ENCODE results near the gene C4orf50. TPM values are rescaled to one million over a fixed set of nuclear protein-coding genes. Genes with fewer than 3 reads are reported as not detected.

Gene C4orf50
- total and polyA plus RNA-seq, 2 of the 13 experiments (the other 11 are each of a cell fraction or from before 2014, with no cell fraction given) = not detected

- in situ Hi-C loops (cut with HindIII; ENCODE audit: extremely low pct_ligation_motif_present, low pct_unique_long_range_greater_than_20kb) = no loop called here
- TF ChIP-seq ZNF253 (CRISPR knock-in tag; IDR thresholded peaks at IDR 0.05; ENCODE audit: borderline replicate concordance) = no peak
- TF ChIP-seq SIX1 (CRISPR knock-in tag; IDR thresholded peaks at IDR 0.05; ENCODE audit: borderline replicate concordance) = no peak
- TF ChIP-seq ZNF572 (CRISPR knock-in tag; IDR thresholded peaks at IDR 0.05) = no peak
- TF ChIP-seq LBX2 (CRISPR knock-in tag; IDR thresholded peaks at IDR 0.05; ENCODE audit: borderline replicate concordance) = no peak
- TF ChIP-seq NR2F2 (IDR thresholded peaks at IDR 0.05; ENCODE audit: borderline replicate concordance, low read depth) = no peak
- no peak for TF ChIP-seq U2AF1 (optimal IDR thresholded peaks at IDR 0.05; ENCODE audit: low read depth, low read length)
- TF ChIP-seq ZNF775 (CRISPR knock-in tag; IDR thresholded peaks at IDR 0.05; ENCODE audit: borderline replicate concordance) = no peak
- TF ChIP-seq, protein P1, sequence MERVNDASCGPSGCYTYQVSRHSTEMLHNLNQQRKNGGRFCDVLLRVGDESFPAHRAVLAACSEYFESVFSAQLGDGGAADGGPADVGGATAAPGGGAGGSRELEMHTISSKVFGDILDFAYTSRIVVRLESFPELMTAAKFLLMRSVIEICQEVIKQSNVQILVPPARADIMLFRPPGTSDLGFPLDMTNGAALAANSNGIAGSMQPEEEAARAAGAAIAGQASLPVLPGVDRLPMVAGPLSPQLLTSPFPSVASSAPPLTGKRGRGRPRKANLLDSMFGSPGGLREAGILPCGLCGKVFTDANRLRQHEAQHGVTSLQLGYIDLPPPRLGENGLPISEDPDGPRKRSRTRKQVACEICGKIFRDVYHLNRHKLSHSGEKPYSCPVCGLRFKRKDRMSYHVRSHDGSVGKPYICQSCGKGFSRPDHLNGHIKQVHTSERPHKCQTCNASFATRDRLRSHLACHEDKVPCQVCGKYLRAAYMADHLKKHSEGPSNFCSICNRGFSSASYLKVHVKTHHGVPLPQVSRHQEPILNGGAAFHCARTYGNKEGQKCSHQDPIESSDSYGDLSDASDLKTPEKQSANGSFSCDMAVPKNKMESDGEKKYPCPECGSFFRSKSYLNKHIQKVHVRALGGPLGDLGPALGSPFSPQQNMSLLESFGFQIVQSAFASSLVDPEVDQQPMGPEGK (CRISPR knock-in tag; IDR thresholded peaks at IDR 0.05) = no peak
- TF ChIP-seq REL (CRISPR knock-in tag; conservative IDR thresholded peaks at IDR 0.05) = no peak
- no peak for TF ChIP-seq MED1 (CRISPR knock-in tag; IDR thresholded peaks at IDR 0.05)
- no peak for TF ChIP-seq NFIC (IDR thresholded peaks at IDR 0.05; ENCODE audit: low read length)
- no peak for TF ChIP-seq ZNF713 (CRISPR knock-in tag; IDR thresholded peaks at IDR 0.05)
Observed at GRCh38 chr4:5967783-5968182, 50.4 kb downstream of the C4orf50 start.

More at GRCh38 chr4:5967783-5968182, 50.4 kb downstream of the C4orf50 start:
- ATAC-seq (no peak), FAIRE-seq (no peak), DNase-seq (ENCODE audit: low spot score) (no peak)
- no TSS peak for BruUV-seq (replicated peaks)
- ChIA-PET POLR2A (no interaction called here), CTCF (ENCODE audit: low intra/inter-chr PET ratio, low total read pairs) (no interaction called here)
- no peaks in the 10 kb centered on the region for H4K20me1 ChIP-seq (ENCODE audit: insufficient read depth, low read length)
- peaks cover 10 to 65% of the 10 kb centered on the region in 2 experiments; a peak in 4 of 5 replicates for H3K27me3 ChIP-seq (ENCODE audit: control insufficient read depth in 1 of 2, insufficient read depth in 2 of 2, low read length in 2 of 2)
- H3K4me3 ChIP-seq (replicated peaks in 1 of 3; ENCODE audit: insufficient read depth in 1 of 3, low read depth in 2 of 3, low read length in 3 of 3) = no peak overlapping the region
- no peak overlapping the region for H3K4me2 ChIP-seq (ENCODE audit: low read depth, low read length)
- H3K79me2 ChIP-seq (ENCODE audit: insufficient read depth, low read length) = no peaks in the 10 kb centered on the region
- intact Hi-C loops (cut with micrococcal nuclease; ENCODE audit: unreplicated experiment) = no loop called here
- WGBS (ENCODE audit: low lambda C conversion rate) = 100% methylated on average over 1 of the region's 6 CpGs
- H3K4me1 ChIP-seq (ENCODE audit: insufficient read depth, low read length) = no peaks in the 10 kb centered on the region
- H3K27ac ChIP-seq (ENCODE audit: extremely low read length, insufficient read depth, low read length) = no peak overlapping the region
- H3K9ac ChIP-seq (ENCODE audit: insufficient read depth, low read depth, low read length) = no peak overlapping the region
- no peak overlapping the region for H2AFZ ChIP-seq (ENCODE audit: low read length)
- H3K9me3 ChIP-seq (ENCODE audit: low read length) = no peaks in the 10 kb centered on the region
- no peaks in the 10 kb centered on the region for H3K36me3 ChIP-seq (replicated peaks in 1 of 2; ENCODE audit: control insufficient read depth in 1 of 2, insufficient read depth in 2 of 2, low read length in 2 of 2)

Data from HepG2 (cell line).